ENCODE data around the gene FOXO6. TPM values are rescaled to one million over a fixed set of nuclear protein-coding genes. Genes with fewer than 3 reads are reported as not detected.

Gene FOXO6
- total RNA-seq, 2 experiments from 2014 or later = 1.2 to 2.2 TPM

DNA sequence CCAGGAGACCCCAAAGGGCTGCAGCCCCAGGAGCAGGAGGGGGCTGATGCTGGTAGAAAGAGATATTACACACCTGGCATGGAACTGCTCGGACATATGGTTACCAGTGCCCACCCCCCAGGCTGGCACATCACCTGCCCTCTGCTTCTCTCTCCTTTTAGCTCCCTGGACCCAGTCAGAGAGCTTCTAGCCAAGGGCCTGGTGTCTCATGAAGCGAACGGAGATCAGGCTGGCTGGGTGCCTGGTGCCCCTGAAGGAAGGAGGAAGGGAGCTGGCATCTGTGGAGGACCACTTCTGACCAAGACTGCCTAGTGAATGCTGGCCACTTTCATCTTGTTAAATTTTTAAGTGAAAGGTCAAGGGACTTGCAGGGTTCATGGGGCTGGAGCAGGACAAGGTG lies 53.1 kb downstream of the FOXO6 start:
- H3K36me3 Mint-ChIP-seq (ENCODE audit: low read depth) = no peaks in the 10 kb centered on the region
- TF ChIP-seq, protein P1, sequence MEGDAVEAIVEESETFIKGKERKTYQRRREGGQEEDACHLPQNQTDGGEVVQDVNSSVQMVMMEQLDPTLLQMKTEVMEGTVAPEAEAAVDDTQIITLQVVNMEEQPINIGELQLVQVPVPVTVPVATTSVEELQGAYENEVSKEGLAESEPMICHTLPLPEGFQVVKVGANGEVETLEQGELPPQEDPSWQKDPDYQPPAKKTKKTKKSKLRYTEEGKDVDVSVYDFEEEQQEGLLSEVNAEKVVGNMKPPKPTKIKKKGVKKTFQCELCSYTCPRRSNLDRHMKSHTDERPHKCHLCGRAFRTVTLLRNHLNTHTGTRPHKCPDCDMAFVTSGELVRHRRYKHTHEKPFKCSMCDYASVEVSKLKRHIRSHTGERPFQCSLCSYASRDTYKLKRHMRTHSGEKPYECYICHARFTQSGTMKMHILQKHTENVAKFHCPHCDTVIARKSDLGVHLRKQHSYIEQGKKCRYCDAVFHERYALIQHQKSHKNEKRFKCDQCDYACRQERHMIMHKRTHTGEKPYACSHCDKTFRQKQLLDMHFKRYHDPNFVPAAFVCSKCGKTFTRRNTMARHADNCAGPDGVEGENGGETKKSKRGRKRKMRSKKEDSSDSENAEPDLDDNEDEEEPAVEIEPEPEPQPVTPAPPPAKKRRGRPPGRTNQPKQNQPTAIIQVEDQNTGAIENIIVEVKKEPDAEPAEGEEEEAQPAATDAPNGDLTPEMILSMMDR (IDR thresholded peaks at IDR 0.05) = no peak
- DNase-seq = no peak
- H3K27me3 ChIP-seq (ENCODE audit: control insufficient read depth in 1 of 2, insufficient read depth in 2 of 2, low read length in 2 of 2) = peaks cover 4 to 5% of the 10 kb centered on the region in 2 experiments
- no peak overlapping the region for H3K4me3 ChIP-seq (ENCODE audit: low read length)
- H3K27me3 Mint-ChIP-seq = peaks cover 19% of the 10 kb centered on the region
- no peak overlapping the region for H3K4me3 Mint-ChIP-seq
- no peaks in the 10 kb centered on the region for H3K4me1 Mint-ChIP-seq (ENCODE audit: low read depth)
- POLR2A ChIA-PET = no interaction called here
- H3K27ac Mint-ChIP-seq = no peak overlapping the region
- H3K4me1 ChIP-seq (ENCODE audit: insufficient read depth, low read length) = peaks cover 3% of the 10 kb centered on the region
- ATAC-seq (ENCODE audit: poor library complexity) = no peak
- intact Hi-C loops (cut with DNase I, micrococcal nuclease) = no loop called here
- H3K27ac ChIP-seq (ENCODE audit: low read depth in 1 of 2, low read length in 2 of 2) = no peak overlapping the region
- H3K9me3 Mint-ChIP-seq = no peaks in the 10 kb centered on the region
- CTCF ChIA-PET = no interaction called here
- H3K9me3 ChIP-seq (ENCODE audit: control insufficient read depth in 1 of 2, insufficient read depth in 1 of 2, low read length in 2 of 2) = peaks cover 0 to 11% of the 10 kb centered on the region in 2 experiments
- H3K36me3 ChIP-seq (ENCODE audit: insufficient read depth, low read length) = no peaks in the 10 kb centered on the region

DNA sequence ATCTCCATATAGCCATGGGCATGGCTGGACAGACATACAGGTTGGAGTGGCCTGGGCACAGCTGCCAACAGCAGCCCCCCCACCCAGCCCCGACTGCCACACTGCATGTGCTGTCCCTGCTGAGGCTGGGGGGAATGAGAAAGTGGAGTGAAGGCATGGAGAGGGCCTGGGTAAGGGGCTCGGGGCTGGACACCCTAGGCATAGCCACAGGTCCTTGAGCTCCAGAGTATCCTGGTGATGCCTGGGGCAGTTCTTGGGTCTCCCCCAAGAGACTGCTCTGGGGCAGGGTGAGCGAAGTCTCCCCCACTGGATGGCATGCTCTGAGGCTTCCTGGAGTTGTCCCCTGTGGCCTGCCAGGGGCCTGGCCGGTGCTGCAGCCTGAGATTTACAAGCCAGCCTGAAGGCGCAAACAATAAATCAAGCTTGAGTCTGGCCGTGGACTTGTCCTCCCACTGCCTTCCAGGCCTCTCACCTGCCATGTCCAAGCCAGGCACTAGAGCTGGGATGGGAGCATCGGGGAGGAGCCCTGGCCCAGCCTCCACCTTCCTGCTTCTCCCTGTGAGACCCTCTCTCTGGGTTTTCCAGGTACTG lies 53.6 kb downstream of the FOXO6 start:
- H3K27ac Mint-ChIP-seq = no peak overlapping the region
- no peak for ATAC-seq (ENCODE audit: poor library complexity)
- H3K9me3 Mint-ChIP-seq = no peaks in the 10 kb centered on the region
- no peaks in the 10 kb centered on the region for H3K36me3 ChIP-seq (ENCODE audit: insufficient read depth, low read length)
- H3K4me1 ChIP-seq (ENCODE audit: insufficient read depth, low read length) = peaks cover 3% of the 10 kb centered on the region
- POLR2A ChIA-PET = no interaction called here
- no peak overlapping the region for H3K4me3 ChIP-seq (ENCODE audit: low read length)
- H3K27me3 Mint-ChIP-seq = peaks cover 14% of the 10 kb centered on the region
- no peaks in the 10 kb centered on the region for H3K4me1 Mint-ChIP-seq (ENCODE audit: low read depth)
- no peaks in the 10 kb centered on the region for H3K36me3 Mint-ChIP-seq (ENCODE audit: low read depth)
- TF ChIP-seq, protein P1 (IDR thresholded peaks at IDR 0.05) = no peak
- H3K4me3 Mint-ChIP-seq = no peak overlapping the region
- H3K27me3 ChIP-seq (ENCODE audit: control insufficient read depth in 1 of 2, insufficient read depth in 2 of 2, low read length in 2 of 2) = peaks cover under 1 to 4% of the 10 kb centered on the region in 2 experiments
- CTCF ChIA-PET = no interaction called here
- intact Hi-C loops (cut with DNase I, micrococcal nuclease) = loop anchor here in 1 of 2 experiments (5.0 kb wide), 1 partner anchor 103 kb away; no protein-coding TSS in a partner anchor
- no peak overlapping the region for H3K27ac ChIP-seq (ENCODE audit: low read depth in 1 of 2, low read length in 2 of 2)
- no peak for DNase-seq
- peaks cover 0 to 11% of the 10 kb centered on the region in 2 experiments for H3K9me3 ChIP-seq (ENCODE audit: control insufficient read depth in 1 of 2, insufficient read depth in 1 of 2, low read length in 2 of 2)

DNA sequence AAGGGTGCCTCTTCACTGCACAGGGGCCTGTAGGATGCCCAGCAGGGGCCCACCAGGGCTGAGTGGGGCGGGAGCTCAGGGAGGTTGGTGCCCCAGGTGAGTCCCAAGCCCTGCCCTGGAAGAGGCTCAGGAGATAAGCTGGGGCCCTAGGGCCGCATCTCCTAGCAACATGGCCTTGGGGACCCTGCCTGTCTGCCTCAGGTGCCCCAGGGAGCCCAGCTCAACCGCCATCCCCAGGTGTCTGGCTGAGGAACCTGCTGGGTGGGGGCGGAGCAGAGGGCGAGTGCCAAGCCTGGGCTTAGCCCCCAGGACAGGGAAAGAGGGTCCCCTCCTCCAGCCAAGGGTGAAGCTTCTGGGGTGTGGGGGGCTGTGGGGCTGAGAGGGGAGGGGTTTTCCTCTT lies 54.8 kb downstream of the FOXO6 start:
- no peak for DNase-seq
- H3K27me3 Mint-ChIP-seq = peaks cover 5% of the 10 kb centered on the region
- intact Hi-C loops (cut with DNase I, micrococcal nuclease) = loop anchor here in 1 of 2 experiments (5.0 kb wide), 1 partner anchor 104 kb away; no protein-coding TSS in a partner anchor
- no peak overlapping the region for H3K27ac Mint-ChIP-seq
- Histone ChIP-seq H3K27ac (ENCODE audit: low read depth in 1 of 2, low read length in 2 of 2) (no peak overlapping the region), H3K9me3 (ENCODE audit: control insufficient read depth in 1 of 2, insufficient read depth in 1 of 2, low read length in 2 of 2) (peaks cover 0 to 8% of the 10 kb centered on the region in 2 experiments), H3K27me3 (ENCODE audit: control insufficient read depth in 1 of 2, insufficient read depth in 2 of 2, low read length in 2 of 2) (peaks cover 0 to 4% of the 10 kb centered on the region in 2 experiments), H3K4me3 (ENCODE audit: low read length) (no peak overlapping the region), H3K4me1 (ENCODE audit: insufficient read depth, low read length) (peaks cover 3% of the 10 kb centered on the region), H3K36me3 (ENCODE audit: insufficient read depth, low read length) (no peaks in the 10 kb centered on the region)
- no peak for ATAC-seq (ENCODE audit: poor library complexity)
- CTCF ChIA-PET = interaction anchor here (2.7 kb wide), 1 partner anchor 149 kb away, joined by 7 read pairs; no protein-coding TSS in a partner anchor
- POLR2A ChIA-PET = no interaction called here
- H3K4me1 Mint-ChIP-seq (ENCODE audit: low read depth) = no peaks in the 10 kb centered on the region
- H3K36me3 Mint-ChIP-seq (ENCODE audit: low read depth) = no peaks in the 10 kb centered on the region
- TF ChIP-seq, protein P1 (IDR thresholded peaks at IDR 0.05) = no peak
- H3K4me3 Mint-ChIP-seq = no peak overlapping the region
- H3K9me3 Mint-ChIP-seq = no peaks in the 10 kb centered on the region

Measured in CD4-positive, alpha-beta T cell (primary cell).